Esophagus muscularis mucosa (tissue), 4 donors: ENCODE results near the gene GPR153.

Experiments used
- EP300 ChIP-seq: sonication (generic); formaldehyde crosslinking; IDR thresholded peaks from one replicate; pipeline ENCODE4 v1.6.1; 2017; ENCODE audit warnings: antibody characterized with exemption
- POLR2A ChIP-seq: fragments of 450-650 bp; IDR thresholded peaks from one replicate; pipeline ENCODE4 v1.6.1; 2017; ENCODE audit warnings: antibody characterized with exemption, moderate library complexity, mild to moderate bottlenecking, low read depth
- POLR2AphosphoS5 ChIP-seq, 2 donors: sonication (generic); formaldehyde crosslinking; IDR thresholded peaks; one replicate each; pipeline ENCODE4 v1.6.1; 2017; ENCODE audit warnings: antibody characterized with exemption in 2 of 2
- TF ChIP-seq, protein P1 (sequence below), 3 experiments: fragments of 200-600 bp in 2 of 3; fragments of 450-650 bp in 1 of 3; sonication (generic) in 2 of 3; IDR thresholded peaks; one replicate each; pipeline ENCODE4 v1.5.1; 2017 to 2019; ENCODE audit warnings: antibody characterized with exemption in 3 of 3, mild to moderate bottlenecking in 2 of 3, moderate library complexity in 1 of 3

DNA sequence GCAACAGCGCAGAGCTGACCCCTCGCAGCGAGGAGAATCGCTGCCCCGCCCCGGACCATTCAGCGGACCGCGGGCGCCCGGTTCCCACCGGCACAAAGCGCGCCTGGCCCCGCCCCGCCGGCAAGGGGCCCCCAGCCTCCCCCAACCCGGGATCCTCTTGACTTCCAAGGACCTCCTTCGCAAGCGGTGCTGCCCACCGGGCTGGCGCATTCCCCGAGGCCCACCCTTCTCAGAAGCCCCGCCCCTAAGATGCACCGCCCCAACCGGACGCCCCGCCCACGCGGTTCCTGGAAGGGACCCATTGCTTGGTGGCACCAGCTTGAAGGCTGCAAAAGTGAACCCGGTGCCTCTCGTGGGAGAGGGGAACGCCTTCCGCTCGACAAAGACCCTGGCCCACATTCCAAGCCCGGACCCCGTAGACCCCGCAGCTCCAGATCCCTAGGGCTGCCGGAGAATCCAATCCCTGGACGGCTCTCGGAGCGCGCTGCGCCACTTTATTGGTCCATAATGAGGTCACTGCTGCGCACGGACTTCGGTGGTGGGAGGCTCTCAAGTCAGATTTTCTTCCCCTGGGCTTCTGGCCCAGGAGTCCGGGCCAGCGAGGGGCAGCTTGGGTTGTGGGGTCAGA, 14.9 kb downstream of the GPR153 start:
- TF ChIP-seq, protein P1, sequence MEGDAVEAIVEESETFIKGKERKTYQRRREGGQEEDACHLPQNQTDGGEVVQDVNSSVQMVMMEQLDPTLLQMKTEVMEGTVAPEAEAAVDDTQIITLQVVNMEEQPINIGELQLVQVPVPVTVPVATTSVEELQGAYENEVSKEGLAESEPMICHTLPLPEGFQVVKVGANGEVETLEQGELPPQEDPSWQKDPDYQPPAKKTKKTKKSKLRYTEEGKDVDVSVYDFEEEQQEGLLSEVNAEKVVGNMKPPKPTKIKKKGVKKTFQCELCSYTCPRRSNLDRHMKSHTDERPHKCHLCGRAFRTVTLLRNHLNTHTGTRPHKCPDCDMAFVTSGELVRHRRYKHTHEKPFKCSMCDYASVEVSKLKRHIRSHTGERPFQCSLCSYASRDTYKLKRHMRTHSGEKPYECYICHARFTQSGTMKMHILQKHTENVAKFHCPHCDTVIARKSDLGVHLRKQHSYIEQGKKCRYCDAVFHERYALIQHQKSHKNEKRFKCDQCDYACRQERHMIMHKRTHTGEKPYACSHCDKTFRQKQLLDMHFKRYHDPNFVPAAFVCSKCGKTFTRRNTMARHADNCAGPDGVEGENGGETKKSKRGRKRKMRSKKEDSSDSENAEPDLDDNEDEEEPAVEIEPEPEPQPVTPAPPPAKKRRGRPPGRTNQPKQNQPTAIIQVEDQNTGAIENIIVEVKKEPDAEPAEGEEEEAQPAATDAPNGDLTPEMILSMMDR (IDR thresholded peaks at IDR 0.05), result no peak
- TF ChIP-seq EP300, result no peak
- no peak for TF ChIP-seq POLR2A
- no peak for TF ChIP-seq POLR2AphosphoS5 (IDR thresholded peaks at IDR 0.05)
